Bronchial epithelial cell (primary cell): Measurements from ENCODE around the gene CBFA2T3. TPM values are rescaled to one million over a fixed set of nuclear protein-coding genes. Genes with fewer than 3 reads are reported as not detected.

Experiments used
- DNase-seq: peaks from one replicate; pipeline ENCODE4 v3.0.0-alpha.2; 2010; ENCODE audit warnings: low read depth
- FAIRE-seq: peaks from 2 replicates; lab custom pipeline; 2011; peaks lifted over from hg19 to GRCh38; lab: Jason Lieb, UNC
- H3K27me3 ChIP-seq: 2 replicates; pipeline ENCODE4 v1.5.1; 2011; ENCODE audit warnings: low read length; ENCODE audit not compliant: control insufficient read depth, insufficient read depth
- H3K36me3 ChIP-seq: 2 replicates; pipeline ENCODE4 v1.5.1; 2011; ENCODE audit warnings: low read length; ENCODE audit not compliant: control insufficient read depth, insufficient read depth
- H3K4me3 ChIP-seq: 2 replicates; pipeline ENCODE4 v1.5.1; 2011; ENCODE audit warnings: mild to moderate bottlenecking, low read depth, low read length, control low read depth
- total RNA-seq: library from RNA; depleted of rRNA; stranded (reverse); fragments of >200 nt; gene quantifications from 2 replicates; pipeline ENCODE4 v1.2.1, GENCODE V29; 2014
- TF ChIP-seq, protein P1 (sequence below): IDR thresholded peaks from 2 replicates; pipeline ENCODE4 v1.5.1; 2011; ENCODE audit warnings: mild to moderate bottlenecking, moderate library complexity, low read length, control low read depth, inconsistent platforms; ENCODE audit not compliant: insufficient read depth, severe bottlenecking

The CBFA2T3 gene
- total RNA-seq, 1 donor from 2014 or later = 0.26 TPM

DNA sequence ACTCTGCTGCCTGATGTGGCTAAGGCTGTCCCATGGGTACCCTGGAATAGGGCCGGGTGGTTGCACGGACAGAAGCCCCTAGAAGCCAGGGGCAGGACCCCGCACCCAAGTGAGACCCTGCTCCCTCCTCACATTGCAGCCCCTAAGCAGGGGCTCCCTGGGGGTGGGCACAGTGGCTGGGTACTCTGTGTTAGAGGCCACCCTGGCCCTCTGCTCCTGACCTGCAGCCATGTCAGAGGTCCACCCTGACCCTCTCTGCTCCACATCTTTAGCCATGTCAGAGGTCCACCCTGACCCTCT lies 2.1 kb downstream of the CBFA2T3 start:
- Histone ChIP-seq H3K4me3 (no peak overlapping the region), H3K27me3 (peaks cover 3% of the 10 kb centered on the region), H3K36me3 (no peaks in the 10 kb centered on the region)
- DNase-seq (no peak), FAIRE-seq (no peak)
- TF ChIP-seq, protein P1, sequence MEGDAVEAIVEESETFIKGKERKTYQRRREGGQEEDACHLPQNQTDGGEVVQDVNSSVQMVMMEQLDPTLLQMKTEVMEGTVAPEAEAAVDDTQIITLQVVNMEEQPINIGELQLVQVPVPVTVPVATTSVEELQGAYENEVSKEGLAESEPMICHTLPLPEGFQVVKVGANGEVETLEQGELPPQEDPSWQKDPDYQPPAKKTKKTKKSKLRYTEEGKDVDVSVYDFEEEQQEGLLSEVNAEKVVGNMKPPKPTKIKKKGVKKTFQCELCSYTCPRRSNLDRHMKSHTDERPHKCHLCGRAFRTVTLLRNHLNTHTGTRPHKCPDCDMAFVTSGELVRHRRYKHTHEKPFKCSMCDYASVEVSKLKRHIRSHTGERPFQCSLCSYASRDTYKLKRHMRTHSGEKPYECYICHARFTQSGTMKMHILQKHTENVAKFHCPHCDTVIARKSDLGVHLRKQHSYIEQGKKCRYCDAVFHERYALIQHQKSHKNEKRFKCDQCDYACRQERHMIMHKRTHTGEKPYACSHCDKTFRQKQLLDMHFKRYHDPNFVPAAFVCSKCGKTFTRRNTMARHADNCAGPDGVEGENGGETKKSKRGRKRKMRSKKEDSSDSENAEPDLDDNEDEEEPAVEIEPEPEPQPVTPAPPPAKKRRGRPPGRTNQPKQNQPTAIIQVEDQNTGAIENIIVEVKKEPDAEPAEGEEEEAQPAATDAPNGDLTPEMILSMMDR = no peak

DNA sequence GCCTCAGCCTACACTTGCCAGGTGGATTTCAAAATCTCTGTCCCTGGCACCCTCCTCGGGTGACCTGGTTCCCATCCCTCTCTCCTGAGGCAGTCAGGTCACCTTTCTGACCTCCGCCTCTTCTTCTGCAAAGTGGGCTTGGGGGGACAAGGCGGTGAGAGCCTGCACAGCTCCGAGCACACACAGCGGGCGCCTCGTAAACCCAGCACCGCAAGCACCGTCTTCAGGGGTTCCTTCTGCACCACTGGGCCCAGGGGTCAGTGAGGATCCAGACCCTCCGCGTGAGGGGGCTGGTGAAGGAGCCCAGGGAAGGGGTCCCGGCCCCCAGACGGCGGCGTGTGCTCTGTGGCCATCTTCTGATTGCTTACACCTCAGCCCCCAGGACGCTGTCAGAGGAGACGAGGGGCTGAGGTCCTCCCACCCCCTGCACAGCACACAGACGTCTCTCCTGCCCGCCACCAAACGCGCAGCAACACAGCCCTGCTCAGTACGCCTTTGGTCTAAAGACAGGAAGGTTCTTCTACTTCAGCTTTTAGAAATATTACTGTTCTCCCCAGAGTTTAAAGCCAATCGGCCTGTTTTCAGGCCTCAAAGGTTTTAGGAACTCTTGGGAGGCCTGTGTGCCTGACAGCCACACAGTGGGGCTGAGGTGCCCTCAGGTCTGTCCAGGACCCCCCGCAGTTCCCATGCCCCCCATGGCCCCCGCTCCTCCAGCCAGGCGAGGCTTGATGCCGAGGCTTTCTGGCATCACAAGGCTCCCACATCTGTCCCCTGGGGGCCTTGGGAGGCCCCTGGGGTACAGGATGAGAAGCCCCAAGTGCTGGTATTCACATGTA lies 2.7 kb downstream of the CBFA2T3 start:
- DNase-seq (no peak), FAIRE-seq (no peak)
- H3K4me3 ChIP-seq = no peak overlapping the region
- no peaks in the 10 kb centered on the region for H3K36me3 ChIP-seq
- H3K27me3 ChIP-seq = peaks cover 3% of the 10 kb centered on the region
- TF ChIP-seq, protein P1 = no peak

DNA sequence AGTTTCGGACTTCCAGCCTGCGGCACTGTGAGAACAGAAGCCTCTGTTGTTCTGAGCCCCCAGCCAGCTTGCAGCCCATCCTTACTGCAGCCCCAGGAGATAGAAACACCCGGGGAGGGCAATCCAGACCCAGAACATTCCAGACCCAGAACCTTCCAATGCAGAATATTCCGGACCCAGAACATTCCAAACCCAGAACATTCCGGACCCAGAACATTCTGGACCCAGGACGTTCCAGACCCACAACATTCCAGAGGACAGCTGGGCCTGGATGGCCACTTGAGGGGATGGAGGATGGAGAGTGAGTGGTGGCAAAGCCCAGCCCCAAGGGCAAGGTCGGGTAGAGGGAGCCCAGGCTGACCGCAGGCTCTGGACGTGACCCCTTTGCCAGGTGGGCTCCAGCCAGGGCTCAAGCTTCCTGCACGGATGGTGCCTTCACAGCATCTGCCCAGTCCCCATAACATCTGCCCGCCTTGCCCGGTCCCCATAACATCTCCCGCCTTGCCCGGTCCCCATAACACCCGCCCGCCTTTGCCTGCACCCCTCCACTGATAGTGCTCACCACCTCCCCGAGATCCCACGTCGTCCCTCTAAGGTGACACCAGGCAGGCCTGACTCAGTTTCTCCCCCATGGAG lies 3.5 kb downstream of the CBFA2T3 start:
- TF ChIP-seq, protein P1 = no peak

DNA sequence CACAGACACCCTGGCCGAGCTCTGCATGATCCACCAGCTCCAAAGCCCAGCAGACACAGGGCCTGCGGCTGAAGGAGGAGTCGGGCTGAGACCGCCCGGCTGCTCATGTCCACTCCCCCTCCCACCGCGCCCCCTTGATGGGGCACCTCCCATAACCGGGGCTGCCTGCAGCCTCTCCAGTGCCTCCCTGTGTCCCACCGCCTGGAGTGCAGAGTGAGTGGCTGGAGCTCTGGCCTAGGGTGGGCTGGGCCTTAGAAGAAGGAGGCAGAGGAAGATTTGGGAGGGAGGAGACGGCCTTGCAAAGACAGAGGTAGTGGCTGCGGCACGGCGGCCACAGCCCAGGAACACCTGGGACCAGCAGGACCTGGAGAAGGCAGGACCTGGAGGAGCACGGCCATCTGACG lies 4.0 kb downstream of the CBFA2T3 start:
- TF ChIP-seq, protein P1 = no peak
- H3K27me3 ChIP-seq = peaks cover 3% of the 10 kb centered on the region
- DNase-seq (no peak), FAIRE-seq (no peak)
- no peaks in the 10 kb centered on the region for H3K36me3 ChIP-seq
- H3K4me3 ChIP-seq = no peak overlapping the region

More for the DNA sequence above, 3.5 kb downstream of the CBFA2T3 start:
- H3K4me3 ChIP-seq = no peak overlapping the region
- peaks cover 3% of the 10 kb centered on the region for H3K27me3 ChIP-seq
- no peaks in the 10 kb centered on the region for H3K36me3 ChIP-seq
- FAIRE-seq = no peak
- DNase-seq = no peak

DNA sequence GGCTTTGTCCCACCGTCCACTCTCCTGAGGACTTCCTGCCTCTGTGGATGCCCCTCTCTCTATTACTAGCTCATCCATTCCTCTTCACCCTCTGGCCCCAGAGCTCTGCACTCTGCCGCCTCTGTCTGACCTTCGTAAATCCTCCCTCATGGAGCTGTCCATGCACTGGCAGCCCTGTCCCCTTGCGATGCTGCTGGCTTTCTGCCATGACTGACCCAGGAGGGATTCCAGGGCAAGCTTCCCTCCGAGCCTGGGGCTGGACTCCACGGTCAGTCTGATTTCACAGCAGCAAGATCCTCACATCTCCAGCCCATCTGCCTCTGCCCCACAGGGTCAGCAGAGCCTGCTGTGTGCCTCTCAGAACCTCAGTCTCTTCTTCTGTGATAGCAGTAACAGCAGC lies 4.7 kb downstream of the CBFA2T3 start:
- no peak overlapping the region for H3K4me3 ChIP-seq
- H3K36me3 ChIP-seq = no peaks in the 10 kb centered on the region
- FAIRE-seq = no peak
- peaks cover 3% of the 10 kb centered on the region for H3K27me3 ChIP-seq
- DNase-seq = no peak
- TF ChIP-seq, protein P1 = no peak
